NCI-H2227 treated with DMSO at 0.1 percent for 48 hours (cell line): ENCODE results near the gene PTPRCAP.
"Not testable (repeated sequence)": the region's sequence is repeated elsewhere in the genome, so short reads cannot be mapped to it uniquely, and the experiment has no call there.

ENCODE experiments used
- DNase-seq: peaks from one replicate; lab custom pipeline; 2025; lab: John Stamatoyannopoulos, UW

The PTPRCAP gene

DNA sequence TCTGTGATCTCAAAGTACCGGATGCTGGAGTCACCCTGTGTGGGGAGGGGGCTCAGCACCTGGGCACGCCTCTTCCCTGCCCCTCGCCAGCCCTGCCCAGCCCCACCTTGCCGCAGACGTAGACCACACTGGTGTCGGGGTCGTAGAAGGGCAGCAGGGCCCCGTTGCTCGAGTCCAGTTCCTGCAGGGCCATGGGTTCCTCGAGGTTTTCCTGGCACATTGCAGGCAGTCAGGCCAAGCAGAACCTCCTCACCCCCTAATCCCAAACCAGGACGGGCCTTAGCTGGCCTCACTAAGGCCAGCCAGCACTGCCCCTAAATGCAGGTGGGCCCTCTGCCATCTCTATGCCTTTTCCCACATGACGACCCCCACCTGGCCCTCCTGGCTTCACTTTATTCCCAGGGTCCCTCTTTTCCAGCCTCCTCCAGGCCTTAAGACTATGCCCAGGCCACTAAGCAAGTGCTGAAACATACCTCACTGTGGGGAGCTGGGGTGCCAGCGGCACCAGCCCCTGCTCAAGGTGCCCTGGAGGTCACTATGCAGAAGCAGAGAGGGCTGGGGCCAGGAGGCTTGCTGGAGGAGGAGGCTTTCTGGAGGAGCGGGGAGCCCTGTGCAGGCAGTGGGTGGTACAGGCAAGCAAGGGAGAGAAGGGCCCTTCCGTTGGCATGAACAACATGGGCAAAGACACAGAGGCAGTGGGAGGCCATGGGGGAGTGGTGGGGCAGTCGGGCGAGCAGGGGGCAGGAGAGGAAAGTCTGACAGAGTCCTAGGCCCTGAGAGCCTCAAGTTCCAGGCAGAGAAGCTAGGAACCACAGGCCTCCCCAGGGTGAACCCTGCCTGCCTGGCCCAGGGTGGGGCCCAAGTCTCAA, 3.0 kb upstream of the PTPRCAP start:
- DNase-seq: no peak

DNA sequence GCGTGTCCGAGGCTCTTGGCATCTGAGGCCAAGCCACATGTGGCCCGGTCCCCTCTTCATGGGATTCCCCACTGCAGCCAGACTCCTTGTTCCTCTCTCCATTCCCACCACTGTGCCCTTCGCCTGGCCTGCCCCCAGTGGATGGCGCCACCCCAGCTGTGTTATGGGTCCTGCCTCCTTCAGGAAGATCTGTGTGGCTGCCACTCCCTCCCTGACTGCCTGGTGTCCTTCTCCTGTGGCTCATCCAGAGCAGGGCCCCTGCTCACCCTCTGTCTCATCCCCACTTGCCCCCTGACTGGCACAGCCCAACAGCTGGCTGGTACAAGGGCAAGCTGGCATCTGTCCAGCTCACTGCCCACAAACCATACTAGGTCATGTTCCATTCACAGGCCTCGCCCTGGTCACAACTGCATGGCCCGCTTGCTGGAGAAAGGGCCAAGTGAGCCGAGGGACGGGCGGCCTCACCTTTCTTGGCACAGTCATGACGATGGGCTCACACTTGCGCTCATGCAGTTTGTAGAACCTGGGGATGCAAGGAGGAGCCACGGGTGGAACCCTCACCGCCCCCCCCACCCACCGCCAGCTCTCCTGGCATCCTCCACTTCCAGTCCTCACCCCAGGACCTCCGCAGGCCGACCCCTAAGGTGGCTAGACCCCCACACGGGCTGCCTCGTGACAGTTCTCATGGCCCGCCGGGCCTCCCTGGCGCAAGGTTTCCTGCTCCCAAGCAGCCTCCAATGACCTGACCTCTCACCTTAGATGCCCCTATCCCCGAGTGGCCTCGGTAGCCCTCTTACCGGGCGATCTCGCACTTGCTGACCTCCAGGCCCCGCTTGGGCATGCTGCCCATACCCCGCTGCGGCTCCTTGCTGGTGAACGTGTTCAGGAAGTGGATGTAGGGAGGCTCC, 2.1 kb upstream of the PTPRCAP start:
- DNase-seq: no peak

DNA sequence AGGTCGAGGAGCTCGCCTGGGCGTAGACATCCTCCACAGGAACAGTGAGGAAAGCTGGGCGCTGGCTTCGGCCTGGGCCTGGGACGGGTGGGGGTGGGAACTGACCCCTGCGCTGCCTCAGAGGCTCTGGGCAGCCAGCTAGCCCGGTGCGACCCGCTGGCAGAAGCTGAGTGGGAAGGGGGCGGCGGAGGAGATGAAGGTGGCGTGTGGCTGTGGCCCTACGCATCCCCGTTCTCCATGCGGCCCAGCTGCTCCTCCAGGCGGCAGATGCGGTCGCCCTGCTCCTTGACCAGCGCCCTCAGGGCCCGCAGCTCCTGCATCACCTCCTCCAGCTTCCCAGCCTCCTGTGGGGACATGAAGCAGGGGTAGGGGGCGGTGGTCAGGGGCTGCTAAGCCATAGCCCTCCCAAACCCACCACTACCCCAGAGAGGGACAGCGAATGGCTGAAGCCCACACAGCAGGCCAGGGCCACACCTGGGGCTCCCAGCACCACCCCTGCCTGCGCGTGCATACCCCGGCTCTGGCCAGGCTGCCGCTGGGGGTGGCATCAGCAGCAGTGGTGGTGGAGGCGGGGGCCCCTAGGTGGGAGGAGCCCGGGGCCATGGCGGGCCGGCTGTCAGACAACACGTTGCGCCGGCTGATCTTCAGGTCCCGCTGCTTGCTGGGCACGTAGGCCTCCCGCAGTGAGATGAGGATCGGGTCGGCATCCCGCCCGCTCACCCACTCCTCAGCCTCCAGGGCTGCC, 848 bp upstream of the PTPRCAP start:
- no peak for DNase-seq

DNA sequence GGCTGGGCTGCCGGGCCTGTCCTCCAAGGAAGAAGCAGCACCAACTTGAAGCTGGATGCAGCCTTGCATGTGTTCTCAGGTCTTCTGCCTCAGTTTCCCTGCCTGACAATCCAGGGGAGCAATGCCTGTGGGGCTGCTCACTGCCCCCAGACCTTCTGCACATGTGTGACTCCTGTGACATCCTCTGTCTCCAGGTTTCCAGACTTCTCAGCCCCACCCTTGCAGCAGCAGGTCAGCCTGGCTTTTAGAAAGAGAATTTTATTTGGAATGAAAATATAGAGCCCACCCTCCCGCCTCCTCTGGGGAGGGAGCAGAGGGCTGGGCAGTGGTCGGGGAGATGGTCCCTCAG, 301 bp upstream of the PTPRCAP start:
- DNase-seq: no peak

DNA sequence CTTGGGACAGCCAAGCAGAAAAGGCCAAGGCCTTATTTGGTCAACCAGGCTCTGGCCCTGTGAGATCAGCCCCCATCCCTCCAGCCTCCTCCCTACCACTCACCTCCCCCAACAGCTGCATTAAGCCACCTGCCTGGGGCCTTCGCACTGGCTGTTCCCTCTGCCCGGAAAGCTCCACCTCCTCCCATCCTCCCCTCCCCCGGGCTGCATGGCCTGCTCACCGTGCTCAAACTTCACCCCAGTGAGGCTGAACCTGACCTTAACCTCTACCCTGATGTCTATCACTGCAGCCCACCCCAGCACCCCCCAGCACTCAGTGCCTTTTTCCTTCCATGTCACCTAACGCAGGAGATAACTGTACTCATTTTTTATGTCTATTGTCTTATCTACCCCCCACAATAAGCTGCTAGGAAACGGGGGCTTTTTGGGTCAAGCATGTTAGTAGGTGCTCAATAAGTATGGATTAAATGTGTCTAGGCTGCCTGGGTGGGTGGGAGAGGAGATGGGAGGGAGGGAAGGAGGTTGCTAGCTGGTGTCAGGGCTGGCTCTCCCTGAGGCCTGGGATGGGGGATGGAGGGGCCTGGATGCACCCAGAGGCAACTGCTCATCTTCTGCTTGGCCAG, 912 bp downstream of the PTPRCAP start:
- DNase-seq: no peak

DNA sequence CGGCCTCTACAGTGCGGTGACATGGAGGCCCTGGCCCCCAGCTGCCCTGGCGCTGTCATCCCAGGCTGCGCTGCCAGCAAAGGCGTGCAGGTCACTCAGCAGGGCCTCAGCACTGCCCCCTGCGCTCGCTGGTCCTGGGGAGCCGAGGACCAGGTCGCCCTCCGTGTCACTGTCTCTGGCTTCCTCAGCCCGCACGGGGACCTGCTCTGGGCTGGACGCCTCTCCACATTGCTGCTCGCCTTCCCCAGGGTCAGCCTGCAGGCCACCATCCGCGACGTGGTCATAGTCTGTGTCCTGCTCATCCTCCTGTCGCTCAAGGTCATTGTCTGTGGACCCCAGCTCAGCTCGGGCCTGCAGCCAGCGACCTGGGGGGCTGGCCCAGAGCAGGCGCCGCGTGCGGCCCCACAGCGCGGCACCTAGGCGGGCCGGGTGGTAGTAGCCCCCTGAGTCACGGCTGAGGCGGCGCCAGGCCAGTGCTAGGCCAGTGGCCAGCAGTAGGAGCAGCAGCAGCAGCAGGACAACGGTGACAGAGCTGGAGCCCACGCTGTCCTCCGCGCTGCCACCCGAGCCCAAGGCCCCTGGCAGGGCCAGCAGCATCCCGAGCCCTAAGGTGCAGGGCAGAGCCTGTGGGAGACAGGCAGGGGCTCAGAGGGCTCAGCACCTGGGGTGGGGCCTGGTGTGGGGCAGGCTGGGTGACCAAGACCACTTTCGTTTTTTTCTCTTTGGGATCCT, 1.6 kb downstream of the PTPRCAP start:
- no peak for DNase-seq

DNA sequence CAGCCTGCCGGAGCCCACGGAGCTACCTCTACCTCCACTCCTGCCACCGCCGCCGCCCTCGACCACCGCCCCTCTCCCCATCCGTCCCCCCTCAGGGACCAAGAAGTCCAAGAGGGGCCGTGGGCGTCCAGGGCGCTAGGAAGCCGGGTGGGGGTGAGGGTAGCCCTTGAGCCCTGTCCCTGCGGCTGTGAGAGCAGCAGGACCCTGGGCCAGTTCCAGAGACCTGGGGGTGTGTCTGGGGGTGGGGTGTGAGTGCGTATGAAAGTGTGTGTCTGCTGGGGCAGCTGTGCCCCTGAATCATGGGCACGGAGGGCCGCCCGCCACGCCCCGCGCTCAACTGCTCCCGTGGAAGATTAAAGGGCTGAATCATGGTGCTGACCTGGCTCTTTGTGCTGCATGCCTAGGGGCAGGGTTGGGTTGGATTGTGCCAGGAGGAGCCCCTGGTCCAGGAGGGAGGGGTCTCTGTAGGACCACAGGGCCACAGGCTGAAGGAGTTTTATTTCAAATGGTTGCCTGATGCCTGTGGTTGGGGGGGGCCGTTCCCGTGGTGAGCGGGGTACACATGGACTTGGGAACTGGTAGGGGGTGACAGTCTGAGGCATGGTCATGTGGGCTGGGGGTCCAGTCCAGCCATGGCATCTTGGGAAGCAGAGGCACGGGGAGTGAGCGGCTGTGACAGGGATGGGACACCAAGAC, 2.3 kb downstream of the PTPRCAP start:
- no peak for DNase-seq

DNA sequence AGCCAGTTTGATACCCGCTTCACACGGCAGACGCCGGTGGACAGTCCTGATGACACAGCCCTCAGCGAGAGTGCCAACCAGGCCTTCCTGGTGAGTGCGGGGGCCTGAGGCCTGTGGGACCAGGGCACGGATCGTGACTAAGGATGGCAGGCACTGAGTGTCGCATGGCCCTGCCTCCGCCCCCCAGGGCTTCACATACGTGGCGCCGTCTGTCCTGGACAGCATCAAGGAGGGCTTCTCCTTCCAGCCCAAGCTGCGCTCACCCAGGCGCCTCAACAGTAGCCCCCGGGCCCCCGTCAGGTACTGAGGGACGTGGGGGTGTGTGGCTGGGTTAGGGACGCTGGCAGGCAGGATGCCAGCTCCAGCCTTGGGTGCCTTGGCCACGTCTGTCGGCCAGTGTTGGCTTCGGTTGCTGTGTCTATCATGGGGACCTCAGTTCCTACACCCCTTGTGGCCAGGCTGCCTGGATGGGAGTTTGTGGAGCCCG, 3.0 kb downstream of the PTPRCAP start:
- DNase-seq: no peak

DNA sequence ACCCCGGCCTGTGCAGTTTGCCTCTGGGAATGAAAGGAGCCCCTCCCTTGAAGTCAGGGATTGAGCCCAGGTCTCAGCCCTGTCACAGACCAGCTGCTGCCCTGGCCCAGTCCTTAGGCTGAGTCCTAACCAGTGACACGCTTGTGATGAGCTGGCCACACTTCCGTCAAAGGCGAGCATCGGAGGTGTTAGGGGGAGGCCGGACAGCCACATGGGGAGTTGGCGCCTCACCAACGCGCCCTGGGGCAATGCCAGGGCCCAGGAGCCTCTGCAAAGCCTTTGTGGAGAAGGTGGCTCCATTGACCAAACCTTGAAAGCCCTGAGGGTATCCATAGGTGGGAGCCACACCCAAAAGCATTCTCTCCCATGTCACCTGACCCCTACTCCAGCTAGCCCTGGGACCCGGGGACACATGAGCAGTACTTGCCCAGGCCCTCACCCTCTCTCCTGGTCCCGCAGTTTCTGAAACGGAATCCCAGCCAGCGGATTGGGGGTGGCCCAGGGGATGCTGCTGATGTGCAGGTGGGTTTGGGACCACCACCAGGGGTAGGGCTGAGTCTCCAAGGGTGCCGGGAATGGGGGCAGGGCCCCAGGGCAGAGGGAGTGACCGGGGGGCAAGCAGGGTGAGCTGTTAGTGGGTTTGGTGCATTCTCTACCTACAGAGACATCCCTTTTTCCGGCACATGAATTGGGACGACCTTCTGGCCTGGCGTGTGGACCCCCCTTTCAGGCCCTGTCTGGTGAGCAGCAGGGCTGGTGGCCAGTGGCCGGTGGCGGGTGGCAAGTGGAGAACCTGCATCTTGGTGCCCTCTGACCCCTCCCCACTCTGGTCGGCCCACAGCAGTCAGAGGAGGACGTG, 3.7 kb downstream of the PTPRCAP start:
- no peak for DNase-seq

DNA sequence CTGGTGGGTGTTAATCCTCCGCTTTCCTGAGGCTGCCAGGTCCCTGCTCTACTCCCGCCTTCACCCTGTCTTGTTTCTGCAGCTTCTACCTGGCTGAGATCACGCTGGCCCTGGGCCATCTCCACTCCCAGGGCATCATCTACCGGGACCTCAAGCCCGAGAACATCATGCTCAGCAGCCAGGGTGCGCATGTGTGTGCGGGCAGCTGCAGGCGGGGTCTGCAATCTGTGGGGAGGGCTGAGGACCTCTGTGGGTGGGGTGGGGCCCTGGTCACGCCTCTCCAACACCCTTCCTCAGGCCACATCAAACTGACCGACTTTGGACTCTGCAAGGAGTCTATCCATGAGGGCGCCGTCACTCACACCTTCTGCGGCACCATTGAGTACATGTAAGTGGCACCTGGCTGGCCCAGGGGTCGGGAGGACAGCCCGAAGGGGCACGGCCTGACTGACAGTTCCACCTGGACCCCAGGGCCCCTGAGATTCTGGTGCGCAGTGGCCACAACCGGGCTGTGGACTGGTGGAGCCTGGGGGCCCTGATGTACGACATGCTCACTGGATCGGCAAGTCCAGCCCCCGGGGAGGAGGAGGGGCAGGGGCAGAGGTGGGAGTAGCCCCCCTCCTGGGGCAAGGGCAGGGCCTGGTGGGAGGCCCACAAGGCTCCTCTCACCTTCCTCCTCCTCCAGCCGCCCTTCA, 4.7 kb downstream of the PTPRCAP start:
- no peak for DNase-seq

DNA sequence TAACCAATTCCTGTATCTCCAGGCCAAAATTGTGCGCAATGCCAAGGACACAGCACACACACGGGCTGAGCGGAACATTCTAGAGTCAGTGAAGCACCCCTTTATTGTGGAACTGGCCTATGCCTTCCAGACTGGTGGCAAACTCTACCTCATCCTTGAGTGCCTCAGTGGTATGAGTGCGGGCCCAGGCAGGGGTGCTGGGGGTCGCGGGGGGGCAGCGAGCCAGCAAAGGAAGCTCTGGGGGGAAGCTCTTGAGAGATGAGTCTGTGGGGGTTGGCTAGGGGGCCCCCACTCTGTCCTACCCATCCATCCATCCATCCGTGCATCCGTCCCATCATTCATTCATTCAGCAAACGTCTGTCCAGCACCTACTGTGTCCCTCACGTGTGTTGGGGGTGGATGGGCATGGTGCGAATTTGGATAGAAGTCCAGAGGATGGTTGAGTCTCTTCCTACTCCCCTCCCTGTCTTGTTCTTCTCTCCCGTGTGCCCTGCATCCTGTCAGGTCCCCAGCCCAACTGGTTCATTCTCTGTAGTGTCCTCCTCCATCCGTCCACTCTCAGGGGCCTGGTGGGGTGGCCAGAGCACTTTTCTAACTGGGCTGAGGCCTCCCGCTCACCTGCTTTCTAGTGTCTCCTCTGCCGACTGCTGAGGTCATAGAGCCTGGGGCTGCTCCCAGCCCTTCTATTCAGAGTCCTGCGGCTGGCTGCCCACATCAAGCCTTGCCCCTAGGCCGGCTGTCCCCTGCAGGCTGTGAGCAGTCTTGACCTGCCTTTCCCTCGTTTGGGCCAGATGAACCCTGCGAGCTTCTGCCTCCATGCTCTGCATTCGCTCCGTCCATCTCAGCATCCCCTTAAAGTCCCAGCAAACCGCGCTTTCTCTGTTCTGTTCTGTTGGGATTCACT, 5.9 kb downstream of the PTPRCAP start:
- DNase-seq: no peak

DNA sequence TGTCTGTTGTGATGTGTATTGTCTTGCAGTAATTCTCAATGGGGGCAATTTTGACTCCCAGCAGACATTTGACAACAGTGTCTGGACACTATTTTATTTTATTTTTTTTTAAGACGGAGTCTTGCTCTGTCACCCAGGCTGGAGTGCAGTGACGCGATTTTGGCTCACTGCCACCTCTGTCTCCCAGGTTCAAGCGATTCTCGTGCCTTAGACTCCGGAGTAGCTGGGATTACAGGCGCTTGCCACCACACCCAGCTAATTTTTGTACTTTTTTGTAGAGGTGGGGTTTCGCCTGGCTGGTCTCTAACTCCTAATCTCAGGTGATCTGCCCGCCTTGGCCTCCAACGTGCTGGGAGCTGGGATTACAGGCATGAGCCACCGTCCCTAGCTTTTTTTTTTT, 7.8 kb downstream of the PTPRCAP start:
- DNase-seq: no peak

DNA sequence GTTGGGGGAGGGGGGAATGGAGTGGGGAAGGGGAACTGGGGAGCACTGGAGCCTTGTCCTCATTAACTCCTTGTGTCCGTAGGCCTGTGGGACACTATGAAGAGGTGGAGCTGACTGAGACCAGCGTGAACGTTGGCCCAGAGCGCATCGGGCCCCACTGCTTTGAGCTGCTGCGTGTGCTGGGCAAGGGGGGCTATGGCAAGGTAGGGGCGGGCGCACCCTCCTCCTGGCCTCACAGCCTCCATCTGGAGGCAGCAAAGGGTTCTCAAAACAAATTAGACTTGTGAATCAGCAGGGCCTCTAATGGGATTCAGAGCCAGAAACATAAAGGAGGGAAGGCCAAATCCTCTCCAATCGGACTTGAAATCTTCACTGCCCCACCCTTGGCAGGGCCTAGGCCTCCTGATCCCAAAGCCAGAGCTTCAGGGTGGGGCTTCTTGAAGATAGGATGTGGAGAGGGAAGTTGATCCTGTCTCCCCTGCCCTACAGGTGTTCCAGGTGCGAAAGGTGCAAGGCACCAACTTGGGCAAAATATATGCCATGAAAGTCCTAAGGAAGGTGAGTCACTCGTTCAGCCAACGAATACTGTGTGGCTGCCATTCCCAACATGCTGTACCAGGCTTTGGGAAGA, 8.3 kb downstream of the PTPRCAP start:
- no peak for DNase-seq

DNA sequence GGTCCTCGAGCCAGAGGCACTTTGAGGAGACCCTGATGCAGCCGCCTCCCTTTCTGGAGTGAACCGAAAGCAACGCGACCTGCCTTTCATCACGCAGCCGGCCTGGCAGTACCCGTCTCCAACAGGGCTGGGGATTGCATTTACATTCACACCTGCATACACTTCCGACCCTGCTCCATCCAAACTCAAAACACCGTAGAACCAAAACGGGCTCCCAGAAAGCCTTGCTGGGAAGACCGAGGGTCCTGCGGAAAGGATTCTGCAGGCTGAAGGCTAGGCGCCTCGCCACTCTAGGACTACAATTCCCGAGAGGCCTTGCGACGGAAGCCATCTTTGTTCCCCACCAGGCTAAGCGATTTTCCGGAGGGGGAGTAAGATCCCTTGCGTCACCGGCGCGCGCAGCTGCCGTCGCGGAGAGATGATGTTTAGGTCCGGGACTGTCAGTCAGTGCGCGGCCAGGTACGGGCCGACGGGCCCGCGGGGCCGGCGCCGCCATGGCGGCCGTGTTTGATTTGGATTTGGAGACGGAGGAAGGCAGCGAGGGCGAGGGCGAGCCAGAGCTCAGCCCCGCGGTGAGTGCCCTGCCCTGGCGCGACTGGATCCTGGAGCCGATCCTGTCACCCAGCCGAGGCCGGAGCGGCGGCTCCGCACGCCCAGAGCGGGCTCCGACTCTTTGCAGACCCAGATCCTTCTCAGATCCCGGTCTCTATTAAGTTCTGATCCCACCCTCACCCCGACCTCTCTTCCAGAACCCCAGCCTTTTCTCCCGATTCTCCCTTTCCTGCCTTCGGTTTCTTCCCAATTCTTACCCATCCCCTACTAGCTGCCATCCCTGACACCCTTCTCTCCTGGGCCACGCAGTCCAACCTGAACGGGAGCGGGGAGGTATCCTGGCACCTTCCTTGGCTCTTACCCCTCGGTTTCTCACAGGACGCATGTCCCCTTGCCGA, 9.2 kb downstream of the PTPRCAP start, which contains the start of gene RPS6KB2:
Gene RPS6KB2 (plus strand): TSS at position 443 of the 950 bp plus-strand sequence. CDS start 52 bp downstream, at position 495.
- DNase-seq: peak; percentile 97

DNA sequence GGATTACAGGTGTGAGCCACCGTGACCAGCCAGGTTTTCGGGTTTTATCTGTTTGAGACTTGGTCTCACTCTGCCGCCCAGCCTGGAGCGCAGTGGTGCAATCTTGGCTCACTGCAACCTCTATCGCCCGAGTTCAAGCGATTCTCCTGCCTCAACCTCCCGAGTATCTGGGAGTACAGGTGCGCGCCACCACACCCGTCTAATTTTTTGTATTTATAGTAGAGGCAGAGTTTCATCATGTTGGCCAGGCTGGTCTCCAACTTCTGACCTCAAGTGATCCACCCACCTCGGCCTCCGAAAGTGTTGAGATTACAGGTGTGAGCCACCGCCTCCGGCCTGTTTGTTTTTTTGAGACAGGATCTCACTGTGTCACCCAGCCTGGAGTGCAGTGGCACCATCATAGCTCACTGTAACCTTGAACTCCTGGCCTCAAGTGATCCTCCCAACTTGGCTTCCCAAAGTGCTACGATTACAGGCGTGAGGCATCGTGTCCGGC, 10.1 kb downstream of the PTPRCAP start:
- not testable (repeated sequence) for DNase-seq
